Spleen (tissue), 7 donors: ENCODE results near the gene PNMA8A.

ENCODE experiments used
- CTCF ChIP-seq, 11 experiments: fragments of 200-600 bp in 7 of 11; fragments of 450-650 bp in 4 of 11; sonication (generic) in 4 of 11; IDR thresholded peaks in 8 of 11; conservative IDR thresholded peaks in 3 of 11; 1 replicate in 7 of 11; 2 replicates in 4 of 11; pipeline versions ENCODE4 v1.4.0 to v1.8.0; 2016 to 2021; ENCODE audit warnings: antibody characterized with exemption in 11 of 11, inconsistent platforms in 4 of 11, mild to moderate bottlenecking in 1 of 11
- POLR2A ChIP-seq, 3 donors: fragments of 450-650 bp; IDR thresholded peaks; one replicate each; pipeline ENCODE4 v1.5.1; 2017; ENCODE audit warnings: antibody characterized with exemption in 3 of 3, mild to moderate bottlenecking in 1 of 3
- POLR2AphosphoS5 ChIP-seq, 3 donors: sonication (generic); formaldehyde crosslinking; IDR thresholded peaks; one replicate each; pipeline ENCODE4 v1.5.1; 2017; ENCODE audit warnings: antibody characterized with exemption in 3 of 3
- donor health status: DM: no; HTN: no; CAD: no; lungs with moderate emphysema.
- donor health status: DM: no; HTN: no; CAD: no.
- donor health status: DM: no; HTN: no; CAD: no.

DNA sequence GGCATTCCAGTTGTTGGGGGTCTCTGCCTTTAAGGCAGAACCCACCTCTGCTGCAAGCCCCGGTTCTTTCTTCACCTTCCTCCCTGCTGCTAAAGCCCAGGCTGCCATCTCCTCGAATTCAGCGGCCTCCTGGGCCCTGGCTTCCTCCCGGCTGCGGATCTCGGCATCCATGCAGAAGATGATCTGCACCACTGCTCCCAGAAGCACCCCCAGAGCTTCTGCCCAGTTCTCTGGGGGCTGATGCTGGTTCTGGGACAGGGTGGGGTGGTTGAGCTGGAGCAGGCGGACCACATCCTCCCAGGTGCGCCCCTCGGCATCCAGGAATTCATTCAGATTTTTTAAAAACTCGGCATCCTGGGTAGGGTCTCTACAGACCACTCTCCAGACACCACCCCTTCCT is 987 bp downstream of the PNMA8A start:
- no peak for TF ChIP-seq CTCF (IDR thresholded peaks at IDR 0.05 in 8 of 11, conservative IDR thresholded peaks at IDR 0.05 in 3 of 11)
- TF ChIP-seq POLR2A (IDR thresholded peaks at IDR 0.05): no peak
- no peak for TF ChIP-seq POLR2AphosphoS5 (IDR thresholded peaks at IDR 0.05)
